Central memory CD4-positive, alpha-beta T cell (primary cell): ENCODE results near the gene BRIX1.
A peak's percentile ranks its signal among the peaks of the same experiment; 100 is the strongest.
"Not testable (repeated sequence)": the region's sequence is repeated elsewhere in the genome, so short reads cannot be mapped to it uniquely, and the experiment has no call there.

Experiments
- DNase-seq: peaks from one replicate; pipeline ENCODE4 v3.0.0; 2022

Gene BRIX1

GRCh38 chr5:34916518-34916917 lies 1.0 kb downstream of the BRIX1 start:
- no peak for DNase-seq

DNA sequence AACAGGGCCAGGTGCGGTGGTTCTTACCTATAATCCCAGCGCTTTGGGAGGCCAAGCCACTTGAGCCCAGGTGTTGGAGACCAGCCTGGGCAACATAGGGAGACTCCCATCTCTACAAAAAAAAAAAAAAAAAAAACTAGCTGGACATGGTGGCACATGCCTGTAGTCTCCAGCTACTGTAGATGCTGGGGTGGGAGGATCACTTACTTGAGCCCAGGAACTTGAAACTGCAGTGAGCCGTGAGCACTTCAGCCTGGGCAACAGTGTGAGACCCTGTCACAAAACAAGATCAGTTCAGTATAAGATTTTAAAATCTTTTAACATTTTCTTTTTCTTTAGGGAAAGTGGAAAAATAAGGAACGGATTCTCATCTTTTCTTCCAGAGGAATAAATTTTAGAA lies 2.5 kb downstream of the BRIX1 start:
- no peak for DNase-seq

GRCh38 chr5:34919077-34919476 lies 3.6 kb downstream of the BRIX1 start:
- no peak for DNase-seq

- not testable (repeated sequence) for DNase-seq
These were observed 7.7 kb downstream of the BRIX1 start for GRCh38 chr5:34923256-34923655.

- no peak for DNase-seq
These were observed 8.4 kb downstream of the BRIX1 start for GRCh38 chr5:34923694-34924461.

- DNase-seq = no peak
These were observed 8.9 kb downstream of the BRIX1 start for GRCh38 chr5:34924462-34924765.

- no peak for DNase-seq
These were observed 10.9 kb downstream of the BRIX1 start for GRCh38 chr5:34926318-34926888.

- DNase-seq = no peak
These were observed 12.3 kb downstream of the BRIX1 start for GRCh38 chr5:34927785-34928184.

GRCh38 chr5:34928267-34928666 lies 12.8 kb downstream of the BRIX1 start:
- DNase-seq = no peak

DNA sequence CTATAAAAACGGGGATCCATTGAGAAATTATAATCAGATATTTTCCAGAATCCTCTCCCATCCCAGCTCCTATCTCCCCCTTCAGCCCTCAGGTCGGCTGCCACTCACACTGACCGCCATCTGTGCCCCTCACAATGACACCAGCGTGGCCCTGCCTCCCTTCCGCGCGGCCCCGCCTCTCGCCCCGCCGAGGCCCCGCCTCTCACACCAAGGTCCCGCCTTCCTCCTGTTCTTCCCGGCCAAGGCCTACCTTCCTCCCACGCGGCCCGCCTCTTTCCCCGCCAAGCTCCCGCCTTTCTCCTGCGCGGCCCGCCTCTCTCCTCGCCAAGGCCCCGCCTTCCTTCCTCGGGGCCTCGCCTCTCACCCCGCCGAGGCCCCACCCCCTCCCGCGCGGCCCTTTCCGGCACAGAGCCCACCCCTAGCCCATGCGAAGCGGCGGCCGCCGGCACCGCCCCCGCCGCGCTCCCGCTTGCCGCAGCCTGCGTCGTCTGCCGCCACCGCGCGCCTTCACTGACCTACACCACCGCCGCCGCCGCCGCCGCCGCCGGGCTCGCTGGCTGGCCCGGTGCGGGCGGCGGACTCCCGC lies 13.7 kb downstream of the BRIX1 start, which contains the start of gene DNAJC21:
TSS of gene DNAJC21 (plus strand) at position 426 of the 586 bp plus-strand sequence. CDS start 261 bp downstream, outside the sequence.
- peak; percentile 97 for DNase-seq

- peak; percentile 80 for DNase-seq
These were observed 14.4 kb downstream of the BRIX1 start for GRCh38 chr5:34929720-34930461.

DNA sequence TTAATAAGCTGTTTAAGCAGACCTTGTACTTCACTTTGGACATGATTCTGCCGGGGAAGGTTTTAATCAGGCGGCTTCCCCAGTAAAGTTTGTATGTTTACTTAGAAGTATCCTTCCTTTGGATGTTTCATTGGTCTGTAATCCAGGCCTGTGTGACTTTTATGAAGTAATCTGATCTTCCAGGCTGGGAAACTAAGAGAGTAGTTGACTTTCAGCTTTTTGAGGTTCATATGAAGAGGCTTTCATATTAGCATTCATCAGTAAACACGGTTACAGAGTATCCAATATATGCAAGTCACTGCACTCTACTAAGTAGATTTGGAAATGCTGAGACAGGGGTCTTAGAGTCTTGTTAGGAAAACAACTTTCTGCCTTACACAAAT lies 14.9 kb downstream of the BRIX1 start:
- DNase-seq = no peak

GRCh38 chr5:34930870-34931269 lies 15.4 kb downstream of the BRIX1 start:
- DNase-seq = no peak

GRCh38 chr5:34932947-34933346 lies 17.4 kb downstream of the BRIX1 start:
- DNase-seq = no peak

- DNase-seq = no peak
These were observed 26.4 kb downstream of the BRIX1 start for GRCh38 chr5:34941936-34942335.

DNA sequence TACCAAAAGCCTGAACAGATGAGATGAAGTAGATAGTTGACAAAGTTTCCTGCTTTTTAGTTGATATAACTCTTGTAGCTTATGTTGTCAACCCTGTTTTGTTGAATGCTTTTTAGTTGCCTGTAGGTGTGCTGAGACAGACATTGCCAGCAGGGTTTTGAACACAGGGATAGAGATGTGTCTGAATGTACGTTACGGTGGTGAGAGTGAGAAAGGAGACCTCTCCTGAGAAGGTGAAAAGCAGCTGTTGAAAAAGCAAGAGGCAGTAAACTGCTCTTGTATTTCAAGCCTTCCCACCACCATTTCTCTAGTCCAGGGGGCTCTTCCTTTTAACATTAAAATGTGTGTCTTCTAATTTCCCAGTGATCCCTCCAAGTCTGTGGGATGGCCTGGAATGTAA lies 28.5 kb downstream of the BRIX1 start:
- DNase-seq = no peak

GRCh38 chr5:34944460-34945047 lies 29.0 kb downstream of the BRIX1 start:
- no peak for DNase-seq

DNA sequence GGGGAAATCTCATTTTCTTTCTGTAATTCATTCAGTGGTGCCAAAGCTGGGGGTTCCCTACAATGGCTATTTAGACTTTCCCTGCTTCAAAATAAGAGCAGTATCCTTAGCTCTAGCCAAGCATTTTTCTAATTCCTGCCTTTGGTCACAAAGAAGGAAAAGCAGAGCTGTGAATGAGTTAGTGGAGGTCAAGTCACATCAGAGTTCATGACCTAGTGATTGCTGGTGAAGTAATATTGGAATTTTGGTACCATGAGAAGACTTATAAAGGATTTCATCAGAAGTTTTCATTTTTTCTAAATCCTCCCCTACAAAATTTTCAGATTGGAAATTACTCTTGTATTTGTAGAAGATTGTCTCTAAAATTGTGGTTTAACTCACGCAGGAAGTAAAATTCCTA lies 41.8 kb downstream of the BRIX1 start:
- DNase-seq = no peak

GRCh38 chr5:34957857-34958690 lies 42.6 kb downstream of the BRIX1 start:
- DNase-seq = peak; percentile 2

DNA sequence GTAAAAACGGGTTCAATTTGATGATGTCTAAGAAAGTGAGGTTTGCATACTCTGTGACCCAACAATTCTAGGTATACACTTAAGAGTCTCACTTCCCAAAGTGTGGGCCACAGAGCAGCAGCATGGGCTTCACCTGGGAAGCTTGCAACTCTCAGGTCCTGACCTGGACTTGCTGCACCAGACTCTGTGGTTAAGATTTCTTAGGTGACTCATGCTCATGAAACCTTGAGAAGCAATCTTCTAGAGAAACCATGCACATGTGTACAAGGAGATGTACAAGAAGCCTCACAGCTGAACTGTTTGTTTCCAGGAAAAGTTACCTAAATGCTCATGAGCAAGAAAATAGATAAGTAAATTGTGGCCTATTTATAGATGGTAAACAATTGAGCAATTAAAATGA lies 43.8 kb downstream of the BRIX1 start:
- DNase-seq = no peak

- DNase-seq = no peak
These were observed 52.0 kb downstream of the BRIX1 start for GRCh38 chr5:34967540-34967939.

DNA sequence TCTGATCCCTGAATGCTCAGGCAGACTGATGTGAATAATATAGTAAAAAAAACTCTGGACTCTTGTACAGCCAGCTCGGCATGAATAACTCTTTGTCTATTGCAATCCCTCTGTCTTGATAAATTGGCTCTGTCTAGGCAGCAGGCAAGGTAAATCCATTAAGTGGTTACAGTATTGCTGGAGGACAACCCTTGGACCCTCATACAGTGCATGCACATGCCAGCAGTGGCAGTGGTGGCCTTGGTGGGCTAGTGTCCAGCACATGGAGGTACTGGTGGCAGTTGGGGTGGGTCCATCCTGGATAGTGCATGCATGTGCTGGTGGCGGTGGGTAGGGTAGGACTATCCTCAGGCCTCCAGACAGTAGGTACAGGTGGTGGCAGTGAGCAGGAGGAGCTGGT lies 52.7 kb downstream of the BRIX1 start:
- DNase-seq = no peak
